Panc1 (cell line): Measurements from ENCODE around the gene FRMPD4. TPM values are rescaled to one million over a fixed set of nuclear protein-coding genes. Genes with fewer than 3 reads are reported as not detected.

Source experiments
- ATAC-seq: fragments of 200-7000 bp; cut with Tn5 transposase; 2 replicates; pipeline ENCODE4 v1.9.1; 2020; ENCODE audit warnings: mild to moderate bottlenecking, moderate library complexity
- BruUV-seq: library from RNA; stranded (reverse); fragments of 400-500 nt; replicated peaks from 2 replicates; lab custom pipeline; 2021; lab: Mats Ljungman, UMichigan
- CTCF ChIA-PET: fragments of 300-600 bp; sonication (Branson Sonifier 250); formaldehyde crosslinking; loops from one replicate; lab custom pipeline; 2022; ENCODE audit warnings: antibody characterized with exemption; lab: Charles Lee
- POLR2A ChIA-PET: fragments of 300-600 bp; sonication (Branson Sonifier 250); formaldehyde crosslinking; loops from one replicate; lab custom pipeline; 2022; ENCODE audit warnings: antibody characterized with exemption; lab: Charles Lee
- DNase-seq: peaks from one replicate; pipeline ENCODE4 v3.0.0-alpha.2; 2010; ENCODE audit warnings: low read depth, low spot score
- H3K27ac ChIP-seq: 2 replicates; pipeline ENCODE4 v1.5.1; 2011; ENCODE audit warnings: mild to moderate bottlenecking, low read length, inconsistent platforms
- H3K27me3 ChIP-seq: fragments of 200-500 bp; sonication (Bioruptor generic); 2 replicates; pipeline ENCODE4 v1.6.0; 2014; ENCODE audit warnings: low read length, inconsistent platforms; ENCODE audit not compliant: control insufficient read depth, insufficient read depth
- H3K36me3 ChIP-seq: fragments of 200-500 bp; sonication (Bioruptor generic); 2 replicates; pipeline ENCODE4 v1.5.1; 2014; ENCODE audit warnings: inconsistent platforms, mild to moderate bottlenecking, low read length, moderate library complexity; ENCODE audit not compliant: control insufficient read depth, insufficient read depth
- H3K4me1 ChIP-seq: 2 replicates; pipeline ENCODE4 v1.5.1; 2011; ENCODE audit warnings: inconsistent platforms, mild to moderate bottlenecking, low read length, moderate library complexity; ENCODE audit not compliant: control insufficient read depth, insufficient read depth
- H3K4me3 ChIP-seq, 2 experiments: 2 replicates each; pipeline ENCODE4 v1.5.1; 2011 to 2012; ENCODE audit warnings: low read depth in 2 of 2, low read length in 2 of 2, mild to moderate bottlenecking in 2 of 2, inconsistent platforms in 1 of 2, moderate library complexity in 1 of 2
- H3K9me3 ChIP-seq: fragments of 200-500 bp; sonication (Bioruptor generic); 2 replicates; pipeline ENCODE4 v1.5.1; 2014; ENCODE audit warnings: low read depth, mild to moderate bottlenecking, inconsistent platforms, low read length, moderate library complexity; ENCODE audit not compliant: control insufficient read depth, insufficient read depth
- POLR2AphosphoS5 ChIP-seq: IDR thresholded peaks from 2 replicates; pipeline ENCODE4 v1.6.1; 2012; ENCODE audit warnings: mild to moderate bottlenecking, low read depth, low read length, moderate library complexity
- SIN3A ChIP-seq: IDR thresholded peaks from 2 replicates; pipeline ENCODE4 v1.6.1; 2012; ENCODE audit warnings: low read depth, mild to moderate bottlenecking, low read length, moderate library complexity, borderline replicate concordance; ENCODE audit not compliant: insufficient read depth
- TCF7L2 ChIP-seq: IDR thresholded peaks from 2 replicates; pipeline ENCODE4 v1.6.1; 2011; ENCODE audit warnings: mild to moderate bottlenecking, low read depth, low read length, inconsistent platforms
- in situ Hi-C: cut with HindIII; loops from 2 replicates; pipeline ENCODE4 v1.10.0; 2016; ENCODE audit warnings: low sequenced_read_pairs, low pct_unique_long_range_greater_than_20kb
- intact Hi-C: fragments of 100-400 bp; cut with micrococcal nuclease; formaldehyde crosslinking; loops from one replicate; pipeline ENCODE4 v1.10.0; 2022; ENCODE audit not compliant: unreplicated experiment
- total RNA-seq: library from RNA; stranded (reverse); gene quantifications from one replicate; pipeline ENCODE4 v1.2.1, GENCODE V29; 2021; ENCODE audit not compliant: unreplicated experiment
- TF ChIP-seq, protein P1 (sequence below): fragments of 450-650 bp; IDR thresholded peaks from 2 replicates; pipeline ENCODE4 v1.5.1; 2017; ENCODE audit warnings: mild to moderate bottlenecking
- TF ChIP-seq, protein P2 (sequence below), 2 experiments: IDR thresholded peaks; 2 replicates each; pipeline ENCODE4 v1.6.1; 2011 to 2012; ENCODE audit warnings: low read depth in 2 of 2, control low read depth in 1 of 2, low read length in 1 of 2, mild to moderate bottlenecking in 1 of 2, moderate library complexity in 1 of 2; ENCODE audit not compliant: insufficient read depth in 1 of 2

Gene FRMPD4
- total RNA-seq, 1 experiment from 2014 or later, result not detected

DNA sequence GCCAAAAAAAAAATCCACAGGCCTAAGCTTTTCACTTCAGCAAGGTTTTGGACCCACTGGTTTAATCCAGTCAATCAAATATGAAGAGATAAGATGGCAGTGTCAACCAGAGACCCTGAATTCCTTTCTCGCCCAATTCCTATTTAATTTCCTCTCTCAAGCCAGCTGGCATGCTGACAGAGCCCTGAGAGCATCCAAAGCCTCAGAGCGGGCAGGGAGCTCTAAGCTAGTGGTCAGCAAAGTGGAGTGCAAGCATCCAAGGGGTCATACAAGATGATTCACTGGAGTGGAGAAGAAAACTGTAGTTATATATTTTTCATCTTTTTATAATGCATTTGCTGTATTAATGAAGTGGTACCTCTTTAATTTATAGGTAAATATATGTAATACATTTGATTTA lies 615.1 kb downstream of the FRMPD4 start:
- ChIA-PET POLR2A (no interaction called here), CTCF (no interaction called here)
- Histone ChIP-seq H3K4me1 (no peaks in the 10 kb centered on the region), H3K27me3 (no peaks in the 10 kb centered on the region), H3K9me3 (no peaks in the 10 kb centered on the region), H3K4me3 (no peak overlapping the region), H3K27ac (no peak overlapping the region), H3K36me3 (no peaks in the 10 kb centered on the region)
- TF ChIP-seq POLR2AphosphoS5, result no peak
- TF ChIP-seq, protein P1, sequence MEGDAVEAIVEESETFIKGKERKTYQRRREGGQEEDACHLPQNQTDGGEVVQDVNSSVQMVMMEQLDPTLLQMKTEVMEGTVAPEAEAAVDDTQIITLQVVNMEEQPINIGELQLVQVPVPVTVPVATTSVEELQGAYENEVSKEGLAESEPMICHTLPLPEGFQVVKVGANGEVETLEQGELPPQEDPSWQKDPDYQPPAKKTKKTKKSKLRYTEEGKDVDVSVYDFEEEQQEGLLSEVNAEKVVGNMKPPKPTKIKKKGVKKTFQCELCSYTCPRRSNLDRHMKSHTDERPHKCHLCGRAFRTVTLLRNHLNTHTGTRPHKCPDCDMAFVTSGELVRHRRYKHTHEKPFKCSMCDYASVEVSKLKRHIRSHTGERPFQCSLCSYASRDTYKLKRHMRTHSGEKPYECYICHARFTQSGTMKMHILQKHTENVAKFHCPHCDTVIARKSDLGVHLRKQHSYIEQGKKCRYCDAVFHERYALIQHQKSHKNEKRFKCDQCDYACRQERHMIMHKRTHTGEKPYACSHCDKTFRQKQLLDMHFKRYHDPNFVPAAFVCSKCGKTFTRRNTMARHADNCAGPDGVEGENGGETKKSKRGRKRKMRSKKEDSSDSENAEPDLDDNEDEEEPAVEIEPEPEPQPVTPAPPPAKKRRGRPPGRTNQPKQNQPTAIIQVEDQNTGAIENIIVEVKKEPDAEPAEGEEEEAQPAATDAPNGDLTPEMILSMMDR, result no peak
- ATAC-seq (no peak), DNase-seq (no peak)
- in situ Hi-C loops (no loop called here), intact Hi-C loops (no loop called here)
- no TSS peak for BruUV-seq

DNA sequence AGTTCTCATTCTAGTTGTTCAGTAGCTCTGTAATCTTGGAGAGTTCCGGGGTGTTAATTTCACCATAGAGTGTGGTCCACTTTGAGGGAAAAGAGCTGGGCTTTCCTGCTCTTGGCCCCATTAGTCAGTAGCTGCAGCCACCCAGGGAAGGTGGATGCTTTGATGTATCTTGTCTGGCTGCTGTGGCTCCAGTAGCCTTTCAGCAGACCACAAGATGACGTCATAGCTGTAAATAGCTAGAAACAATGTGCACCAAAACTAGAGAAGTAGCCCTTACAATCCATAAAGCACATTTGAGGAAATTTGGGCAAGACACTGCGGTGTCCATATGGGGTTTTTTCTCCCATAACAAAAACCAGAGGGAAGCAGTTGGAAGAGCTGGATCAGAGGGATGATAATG lies 620.0 kb downstream of the FRMPD4 start:
- POLR2A ChIA-PET, result no interaction called here
- no peaks in the 10 kb centered on the region for H3K9me3 ChIP-seq
- intact Hi-C loops, result no loop called here
- in situ Hi-C loops, result no loop called here
- no peaks in the 10 kb centered on the region for H3K4me1 ChIP-seq
- H3K27me3 ChIP-seq, result no peaks in the 10 kb centered on the region
- ATAC-seq, result no peak
- no TSS peak for BruUV-seq
- H3K4me3 ChIP-seq, result no peak overlapping the region
- no peak for DNase-seq
- TF ChIP-seq SIN3A (no peak), TCF7L2 (no peak), POLR2AphosphoS5 (no peak)
- TF ChIP-seq, protein P1, result no peak
- TF ChIP-seq, protein P2, sequence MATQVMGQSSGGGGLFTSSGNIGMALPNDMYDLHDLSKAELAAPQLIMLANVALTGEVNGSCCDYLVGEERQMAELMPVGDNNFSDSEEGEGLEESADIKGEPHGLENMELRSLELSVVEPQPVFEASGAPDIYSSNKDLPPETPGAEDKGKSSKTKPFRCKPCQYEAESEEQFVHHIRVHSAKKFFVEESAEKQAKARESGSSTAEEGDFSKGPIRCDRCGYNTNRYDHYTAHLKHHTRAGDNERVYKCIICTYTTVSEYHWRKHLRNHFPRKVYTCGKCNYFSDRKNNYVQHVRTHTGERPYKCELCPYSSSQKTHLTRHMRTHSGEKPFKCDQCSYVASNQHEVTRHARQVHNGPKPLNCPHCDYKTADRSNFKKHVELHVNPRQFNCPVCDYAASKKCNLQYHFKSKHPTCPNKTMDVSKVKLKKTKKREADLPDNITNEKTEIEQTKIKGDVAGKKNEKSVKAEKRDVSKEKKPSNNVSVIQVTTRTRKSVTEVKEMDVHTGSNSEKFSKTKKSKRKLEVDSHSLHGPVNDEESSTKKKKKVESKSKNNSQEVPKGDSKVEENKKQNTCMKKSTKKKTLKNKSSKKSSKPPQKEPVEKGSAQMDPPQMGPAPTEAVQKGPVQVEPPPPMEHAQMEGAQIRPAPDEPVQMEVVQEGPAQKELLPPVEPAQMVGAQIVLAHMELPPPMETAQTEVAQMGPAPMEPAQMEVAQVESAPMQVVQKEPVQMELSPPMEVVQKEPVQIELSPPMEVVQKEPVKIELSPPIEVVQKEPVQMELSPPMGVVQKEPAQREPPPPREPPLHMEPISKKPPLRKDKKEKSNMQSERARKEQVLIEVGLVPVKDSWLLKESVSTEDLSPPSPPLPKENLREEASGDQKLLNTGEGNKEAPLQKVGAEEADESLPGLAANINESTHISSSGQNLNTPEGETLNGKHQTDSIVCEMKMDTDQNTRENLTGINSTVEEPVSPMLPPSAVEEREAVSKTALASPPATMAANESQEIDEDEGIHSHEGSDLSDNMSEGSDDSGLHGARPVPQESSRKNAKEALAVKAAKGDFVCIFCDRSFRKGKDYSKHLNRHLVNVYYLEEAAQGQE (IDR thresholded peaks at IDR 0.05; ENCODE audit: insufficient read depth in 1 of 2, low read depth in 2 of 2, low read length in 1 of 2), result no peak
- CTCF ChIA-PET, result no interaction called here
- no peak overlapping the region for H3K27ac ChIP-seq
- H3K36me3 ChIP-seq, result no peaks in the 10 kb centered on the region

DNA sequence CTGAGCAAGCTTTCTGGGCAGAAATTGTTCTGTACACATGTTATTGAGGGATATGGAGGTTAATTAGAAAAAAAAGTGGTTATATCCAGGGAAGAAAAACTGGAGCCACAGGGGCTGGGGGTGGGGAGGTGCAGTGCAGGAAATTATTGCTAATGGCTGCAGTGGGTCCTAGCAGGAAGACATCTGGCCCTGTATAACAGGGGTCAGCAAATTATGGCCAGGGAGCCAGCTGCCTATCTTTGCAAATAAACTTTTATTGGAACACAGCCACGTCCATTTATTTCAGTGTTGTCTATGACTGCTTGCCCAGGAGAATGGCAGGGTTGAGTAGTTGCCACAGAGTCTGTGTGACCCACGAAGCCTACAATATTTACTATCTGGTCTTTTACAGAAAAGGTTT lies 629.6 kb downstream of the FRMPD4 start:
- H3K27ac ChIP-seq, result no peak overlapping the region
- BruUV-seq, result no TSS peak
- H3K27me3 ChIP-seq, result no peaks in the 10 kb centered on the region
- no peaks in the 10 kb centered on the region for H3K36me3 ChIP-seq
- no peaks in the 10 kb centered on the region for H3K4me1 ChIP-seq
- ChIA-PET CTCF (no interaction called here), POLR2A (no interaction called here)
- no peak overlapping the region for H3K4me3 ChIP-seq
- no peak for ATAC-seq
- DNase-seq, result no peak
- H3K9me3 ChIP-seq, result no peaks in the 10 kb centered on the region
- TF ChIP-seq, protein P1, result no peak
- TF ChIP-seq TCF7L2, result no peak
- intact Hi-C loops, result no loop called here
- in situ Hi-C loops, result no loop called here
